ENCODE data around the gene MAST1. TPM values are rescaled to one million over a fixed set of nuclear protein-coding genes. Genes with fewer than 3 reads are reported as not detected.

The MAST1 gene
- total RNA-seq, 2 donors from 2014 or later, result not detected

- H3K36me3 ChIP-seq, result peaks cover 18% of the 10 kb centered on the region
- H3K27ac ChIP-seq, result peak overlapping the region; percentile 84 to 85
- no peaks in the 10 kb centered on the region for H3K9me3 ChIP-seq
- no peaks in the 10 kb centered on the region for H3K27me3 ChIP-seq
- H3K4me3 ChIP-seq, result peak overlapping the region; percentile 74 to 82
- H3K4me1 ChIP-seq, result peaks cover 0 to 30% of the 10 kb centered on the region in 2 donors
- TF ChIP-seq CTCF (IDR thresholded peaks at IDR 0.05), result no peak
- no peak for DNase-seq (ENCODE audit: low spot score)
Observed at GRCh38 chr19:12800923-12801465, 37.3 kb upstream of the MAST1 start.

GRCh38 chr19:12801466-12802266, 36.6 kb upstream of the MAST1 start, which contains the start of the genes PRDX2 and THSD8:
PRDX2 (minus strand) TSS chr19:12801800; CDS start chr19:12801261, 539 bp downstream.
THSD8 (plus strand) TSS chr19:12802069; CDS start chr19:12802072, 3 bp downstream.
- no peak for TF ChIP-seq CTCF (IDR thresholded peaks at IDR 0.05)
- DNase-seq (ENCODE audit: low spot score), result no peak
- peaks cover 0 to 30% of the 10 kb centered on the region in 2 donors for H3K4me1 ChIP-seq

GRCh38 chr19:12802267-12803106, 35.8 kb upstream of the MAST1 start:
- H3K4me1 ChIP-seq, result peaks cover 0 to 37% of the 10 kb centered on the region in 2 donors
- H3K36me3 ChIP-seq, result peaks cover 18% of the 10 kb centered on the region
- DNase-seq (ENCODE audit: low spot score), result no peak
- peak overlapping the region; percentile 74 to 82 for H3K4me3 ChIP-seq
- no peak for TF ChIP-seq CTCF (IDR thresholded peaks at IDR 0.05)
- no peaks in the 10 kb centered on the region for H3K9me3 ChIP-seq
- H3K27me3 ChIP-seq, result no peaks in the 10 kb centered on the region
- H3K27ac ChIP-seq, result peak overlapping the region; percentile 84 to 85

More at GRCh38 chr19:12801466-12802266, 36.6 kb upstream of the MAST1 start, which contains the start of the genes PRDX2 and THSD8:
- H3K27ac ChIP-seq, result peak within 1 kb of the TSS; percentile 84 to 85
- peaks cover 18% of the 10 kb centered on the region for H3K36me3 ChIP-seq
- H3K9me3 ChIP-seq, result no peaks in the 10 kb centered on the region
- H3K4me3 ChIP-seq, result peak within 1 kb of the TSS; percentile 74 to 82
- no peaks in the 10 kb centered on the region for H3K27me3 ChIP-seq

- Histone ChIP-seq H3K4me1 (peaks cover 0 to 37% of the 10 kb centered on the region in 2 donors), H3K4me3 (no peak overlapping the region), H3K9me3 (no peaks in the 10 kb centered on the region), H3K27ac (no peak overlapping the region), H3K36me3 (peaks cover 13% of the 10 kb centered on the region), H3K27me3 (no peaks in the 10 kb centered on the region)
- no peak for TF ChIP-seq CTCF (IDR thresholded peaks at IDR 0.05)
- DNase-seq (ENCODE audit: low spot score), result no peak
Observed at GRCh38 chr19:12804051-12804450, 34.3 kb upstream of the MAST1 start.

- DNase-seq (ENCODE audit: low spot score), result peak; percentile 88
Observed at GRCh38 chr19:12806242-12807081, 31.9 kb upstream of the MAST1 start, which contains the start of gene RNASEH2A. RNASEH2A (plus strand) TSS chr19:12806584; CDS start chr19:12806674, 90 bp downstream.

More at GRCh38 chr19:12806242-12807081, 31.9 kb upstream of the MAST1 start, which contains the start of gene RNASEH2A:
- peak in 1 of 2 donors; percentile 31 for TF ChIP-seq CTCF (IDR thresholded peaks at IDR 0.05)
- Histone ChIP-seq H3K9me3 (no peaks in the 10 kb centered on the region), H3K4me3 (peak within 1 kb of the TSS; percentile 48 to 59), H3K4me1 (peaks cover 0 to 21% of the 10 kb centered on the region in 2 donors), H3K27me3 (no peaks in the 10 kb centered on the region), H3K27ac (peak within 1 kb of the TSS; percentile 49 to 54), H3K36me3 (no peaks in the 10 kb centered on the region)
